T-helper 9 cell (primary cell): Measurements from ENCODE around the gene SPIC.

Experiments
- DNase-seq: peaks from one replicate; pipeline ENCODE4 v3.0.0-alpha.2; 2020

The SPIC gene

DNA sequence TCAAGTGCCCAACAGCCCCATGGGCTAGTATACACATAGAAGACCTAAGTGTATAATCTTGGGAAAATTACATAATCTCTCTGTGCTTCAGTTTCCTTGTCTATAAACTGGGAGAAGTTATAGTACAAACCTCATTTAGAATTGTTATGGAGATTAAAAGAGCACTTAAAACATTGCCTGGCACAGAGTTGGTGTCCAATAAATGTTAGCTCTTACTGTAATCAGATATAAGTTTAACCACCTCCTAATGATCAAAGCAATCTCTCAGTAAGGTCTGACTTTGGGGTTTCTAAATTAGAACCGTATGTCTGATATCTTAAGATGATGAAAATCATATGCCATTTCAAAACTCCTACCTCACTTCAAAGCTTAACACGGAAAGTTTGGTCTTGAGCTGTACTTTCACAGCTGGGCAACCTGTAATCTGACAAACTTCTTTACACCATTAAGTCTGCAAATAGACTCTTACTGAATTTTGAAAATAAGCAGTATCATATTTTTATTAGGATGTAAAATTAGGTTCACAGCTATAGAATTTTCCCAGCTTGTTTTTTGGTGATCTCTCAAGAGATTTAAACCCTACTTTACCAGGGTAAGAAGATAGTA lies 61.0 kb downstream of the SPIC start:
- no peak for DNase-seq
